Measurements from ENCODE around the gene ST14.

The ST14 gene

DNA sequence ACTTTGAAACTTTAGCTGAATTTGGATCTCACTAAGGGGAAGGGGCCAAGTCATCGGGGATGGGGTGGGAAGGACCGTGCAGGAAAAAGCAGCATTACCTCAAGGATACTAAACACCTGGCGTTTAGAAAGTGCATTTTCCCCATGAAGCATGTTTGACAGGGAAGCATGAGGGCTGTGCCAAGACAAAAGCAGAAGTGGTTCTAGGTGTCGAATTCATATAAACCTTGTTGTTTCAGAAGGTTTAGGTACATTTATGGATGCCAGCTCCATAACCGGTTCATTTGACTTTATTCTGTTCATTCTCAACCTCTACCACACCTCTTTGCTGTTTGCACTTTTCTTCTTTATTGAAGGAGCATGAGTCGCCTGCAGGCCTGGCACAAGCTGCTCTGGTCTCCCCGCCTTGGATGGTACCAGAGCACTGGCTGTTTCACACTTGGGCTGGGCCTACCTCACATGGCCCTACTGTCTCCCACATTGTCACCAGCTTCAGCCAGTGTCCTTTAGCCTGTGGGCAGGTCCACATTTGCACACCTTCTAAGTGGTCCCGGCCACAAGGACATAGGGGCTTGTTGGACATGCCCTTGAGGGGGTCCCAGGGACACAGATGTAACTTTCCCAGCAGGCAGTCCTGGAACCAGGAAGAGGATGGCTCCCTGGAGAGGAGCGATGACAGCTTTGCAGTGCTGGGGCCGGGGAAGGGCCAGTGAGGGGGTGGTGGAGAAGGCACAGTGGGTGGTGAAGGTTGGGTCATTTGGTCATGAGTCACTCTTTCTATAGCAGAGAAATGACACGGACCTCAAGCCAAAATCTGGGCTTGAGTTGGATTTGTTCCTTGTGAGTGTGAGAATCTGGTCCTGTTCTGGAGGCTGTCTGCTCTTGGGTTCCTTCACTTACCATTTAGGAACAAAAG lies 3.2 kb upstream of the ST14 start:
- no peak for TF ChIP-seq POLR2AphosphoS5 (IDR thresholded peaks at IDR 0.05; ENCODE audit: low read depth, low read length)
- TF ChIP-seq POLR2A (IDR thresholded peaks at IDR 0.05; ENCODE audit: low read depth, low read length), result no peak
- TF ChIP-seq TAF1 (IDR thresholded peaks at IDR 0.05; ENCODE audit: borderline replicate concordance, low read depth, low read length), result no peak
- no peak for FAIRE-seq
- no peak for DNase-seq (ENCODE audit: insufficient read length)

DNA sequence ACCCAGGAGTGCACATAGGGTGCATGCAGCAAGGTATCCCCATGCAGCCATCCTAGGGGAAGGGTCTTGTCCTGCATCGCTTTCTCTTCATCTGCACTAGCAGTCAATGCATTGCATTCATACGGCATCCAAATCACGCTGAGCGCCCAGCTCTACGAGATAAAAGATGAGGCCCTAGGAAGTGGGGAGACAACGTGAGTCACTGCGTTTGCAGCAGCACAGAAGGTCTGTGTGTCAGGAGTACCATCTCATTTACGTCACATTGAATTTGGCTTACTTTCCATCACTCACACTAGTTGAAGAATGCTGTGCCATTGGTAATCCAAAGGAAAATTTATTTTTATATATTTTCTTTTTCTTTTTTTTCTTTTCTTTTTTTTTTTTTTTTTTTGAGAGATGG lies 2.5 kb upstream of the ST14 start:
- TF ChIP-seq POLR2A (IDR thresholded peaks at IDR 0.05; ENCODE audit: low read depth, low read length) (no peak), TAF1 (IDR thresholded peaks at IDR 0.05; ENCODE audit: borderline replicate concordance, low read depth, low read length) (no peak), POLR2AphosphoS5 (IDR thresholded peaks at IDR 0.05; ENCODE audit: low read depth, low read length) (no peak)
- no peak for DNase-seq (ENCODE audit: insufficient read length)
- FAIRE-seq, result no peak

DNA sequence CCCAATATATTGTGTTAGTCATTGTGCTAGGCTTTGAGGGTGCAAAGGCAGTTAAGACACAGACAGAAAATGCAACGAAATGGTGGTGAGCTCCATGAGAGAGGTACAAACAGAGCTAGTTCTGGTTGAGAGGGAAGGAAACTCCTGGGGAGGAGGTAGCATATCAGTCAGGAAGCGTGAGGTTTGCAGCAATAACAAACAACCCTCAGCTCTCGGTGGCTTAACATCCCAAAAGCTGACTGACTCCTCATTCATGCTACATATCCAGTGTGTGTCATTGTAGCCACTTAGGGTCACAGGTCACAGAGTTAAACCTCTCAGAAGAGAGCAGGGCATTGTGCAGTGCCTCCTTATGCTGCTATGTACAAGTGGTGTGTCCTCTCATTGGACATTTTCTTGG lies 1.7 kb upstream of the ST14 start:
- DNase-seq (ENCODE audit: insufficient read length), result no peak
- TF ChIP-seq POLR2AphosphoS5 (IDR thresholded peaks at IDR 0.05; ENCODE audit: low read depth, low read length), result no peak
- no peak for TF ChIP-seq TAF1 (IDR thresholded peaks at IDR 0.05; ENCODE audit: borderline replicate concordance, low read depth, low read length)
- no peak for TF ChIP-seq POLR2A (IDR thresholded peaks at IDR 0.05; ENCODE audit: low read depth, low read length)
- FAIRE-seq, result no peak

DNA sequence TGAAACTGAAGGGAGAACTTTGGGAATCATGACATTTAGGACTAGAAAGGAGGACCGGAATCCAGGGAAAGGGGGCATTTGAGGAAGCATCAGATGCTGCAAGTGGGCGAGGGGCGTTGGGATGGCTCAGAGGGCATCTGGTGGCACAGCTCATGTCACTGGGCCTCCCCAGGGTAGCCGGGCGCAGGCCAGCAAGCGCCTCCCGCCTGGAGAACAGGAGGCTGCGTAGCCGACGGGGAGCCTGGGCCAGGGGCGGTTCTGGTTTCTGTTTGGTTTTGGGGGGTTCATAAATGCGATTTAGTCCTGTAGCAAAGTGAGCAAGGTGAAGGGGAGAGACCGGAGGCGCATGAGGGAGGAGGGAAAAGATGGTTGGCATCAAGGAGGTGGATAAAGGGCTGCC lies 443 bp upstream of the ST14 start:
- DNase-seq (ENCODE audit: insufficient read length) (no peak), FAIRE-seq (no peak)
- no peak for TF ChIP-seq TAF1 (IDR thresholded peaks at IDR 0.05; ENCODE audit: borderline replicate concordance, low read depth, low read length)
- no peak for TF ChIP-seq POLR2AphosphoS5 (IDR thresholded peaks at IDR 0.05; ENCODE audit: low read depth, low read length)
- TF ChIP-seq POLR2A (IDR thresholded peaks at IDR 0.05; ENCODE audit: low read depth, low read length), result no peak

DNA sequence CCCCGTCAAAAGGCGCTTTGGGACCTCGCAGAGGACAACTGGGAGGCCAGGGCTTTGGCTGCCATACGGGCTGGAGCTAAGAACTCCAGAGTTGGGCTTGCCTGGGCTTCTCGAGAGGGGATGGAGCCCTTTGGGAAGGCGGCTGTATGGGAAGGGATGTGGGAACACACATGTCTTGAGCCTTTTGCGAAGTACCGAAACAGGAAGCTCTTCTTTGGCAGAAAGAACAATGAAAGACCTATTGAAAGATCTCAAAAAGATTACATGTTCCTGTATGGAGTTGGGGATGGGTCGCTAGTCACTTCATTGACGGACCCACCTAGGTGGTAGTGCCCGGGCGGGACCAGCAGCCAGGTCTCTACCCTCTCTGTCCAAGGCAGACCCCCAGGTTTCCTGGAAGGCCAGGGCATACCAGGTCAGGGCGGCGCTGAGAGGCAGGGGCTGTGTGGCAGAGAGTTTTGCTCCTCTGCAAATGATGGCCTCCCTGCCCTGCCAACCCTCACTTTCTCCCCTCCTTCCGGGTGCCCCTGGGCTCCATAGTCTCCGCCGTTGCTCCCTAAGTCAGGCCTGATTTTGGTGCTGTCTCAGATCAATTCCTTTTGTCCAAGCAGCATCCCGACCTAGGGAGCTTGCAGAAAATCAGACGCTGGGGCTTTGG lies 1.0 kb downstream of the ST14 start:
- FAIRE-seq, result no peak
- no peak for TF ChIP-seq TAF1 (IDR thresholded peaks at IDR 0.05; ENCODE audit: borderline replicate concordance, low read depth, low read length)
- TF ChIP-seq POLR2AphosphoS5 (IDR thresholded peaks at IDR 0.05; ENCODE audit: low read depth, low read length), result no peak
- TF ChIP-seq POLR2A (IDR thresholded peaks at IDR 0.05; ENCODE audit: low read depth, low read length), result no peak
- no peak for DNase-seq (ENCODE audit: insufficient read length)

DNA sequence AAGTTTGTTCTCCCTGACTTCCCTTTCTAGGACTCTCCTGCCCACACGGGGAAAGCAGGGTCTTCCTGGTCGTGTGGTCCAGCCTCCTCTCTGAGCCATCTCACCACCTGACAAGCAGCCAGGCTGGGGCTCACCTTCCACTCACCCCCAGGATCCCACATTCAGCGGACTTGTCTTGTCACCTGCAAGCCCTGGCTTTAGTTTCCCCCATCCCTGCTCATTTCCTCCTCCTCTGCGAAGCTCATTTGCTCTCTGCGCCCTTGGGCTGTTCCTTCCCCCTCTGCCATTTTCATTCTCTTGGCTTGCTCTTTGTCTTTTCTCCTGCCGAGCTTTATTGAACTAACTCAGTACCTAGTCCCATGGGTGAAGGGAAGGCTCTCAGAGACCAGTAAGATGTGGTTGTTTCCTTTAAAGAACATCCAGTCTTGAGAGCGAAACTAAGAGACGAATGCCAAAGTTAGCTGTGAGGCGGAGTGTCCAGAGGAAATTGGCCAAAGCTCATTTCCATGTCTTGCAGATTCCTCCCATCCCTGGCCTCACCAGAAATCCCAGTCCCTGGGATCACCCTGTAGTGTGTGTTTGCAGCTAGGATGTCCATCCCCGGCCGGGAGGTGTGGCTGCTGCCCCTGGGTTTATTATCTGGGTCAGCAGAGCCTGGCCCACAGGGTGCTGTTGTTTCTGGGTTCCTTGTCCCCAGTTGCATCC lies 2.0 kb downstream of the ST14 start:
- DNase-seq (ENCODE audit: insufficient read length), result no peak
- no peak for FAIRE-seq
- TF ChIP-seq POLR2AphosphoS5 (IDR thresholded peaks at IDR 0.05; ENCODE audit: low read depth, low read length), result no peak
- no peak for TF ChIP-seq POLR2A (IDR thresholded peaks at IDR 0.05; ENCODE audit: low read depth, low read length)
- TF ChIP-seq TAF1 (IDR thresholded peaks at IDR 0.05; ENCODE audit: borderline replicate concordance, low read depth, low read length), result no peak

DNA sequence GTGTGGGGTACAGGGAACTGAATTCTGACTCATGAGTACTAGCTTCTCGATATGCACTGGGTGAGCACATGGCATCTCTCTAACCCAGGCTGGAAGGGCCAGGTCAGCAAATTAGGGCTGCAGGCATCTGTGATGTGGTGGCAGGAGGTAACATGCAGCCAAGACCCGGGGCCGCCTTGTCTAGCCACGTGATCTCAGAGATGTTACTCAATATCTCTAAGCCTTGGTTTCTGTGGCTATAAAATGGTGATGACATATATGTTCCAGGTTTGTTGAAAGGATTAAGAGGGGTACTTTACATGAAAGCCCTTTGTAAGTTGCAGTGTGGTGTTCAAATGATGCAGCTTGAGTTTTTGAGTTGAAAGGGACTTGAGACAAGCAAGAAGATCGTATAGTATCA lies 3.2 kb downstream of the ST14 start:
- DNase-seq (ENCODE audit: insufficient read length) (no peak), FAIRE-seq (no peak)
- TF ChIP-seq TAF1 (IDR thresholded peaks at IDR 0.05; ENCODE audit: borderline replicate concordance, low read depth, low read length), result no peak
- TF ChIP-seq POLR2A (IDR thresholded peaks at IDR 0.05; ENCODE audit: low read depth, low read length), result no peak
- no peak for TF ChIP-seq POLR2AphosphoS5 (IDR thresholded peaks at IDR 0.05; ENCODE audit: low read depth, low read length)

DNA sequence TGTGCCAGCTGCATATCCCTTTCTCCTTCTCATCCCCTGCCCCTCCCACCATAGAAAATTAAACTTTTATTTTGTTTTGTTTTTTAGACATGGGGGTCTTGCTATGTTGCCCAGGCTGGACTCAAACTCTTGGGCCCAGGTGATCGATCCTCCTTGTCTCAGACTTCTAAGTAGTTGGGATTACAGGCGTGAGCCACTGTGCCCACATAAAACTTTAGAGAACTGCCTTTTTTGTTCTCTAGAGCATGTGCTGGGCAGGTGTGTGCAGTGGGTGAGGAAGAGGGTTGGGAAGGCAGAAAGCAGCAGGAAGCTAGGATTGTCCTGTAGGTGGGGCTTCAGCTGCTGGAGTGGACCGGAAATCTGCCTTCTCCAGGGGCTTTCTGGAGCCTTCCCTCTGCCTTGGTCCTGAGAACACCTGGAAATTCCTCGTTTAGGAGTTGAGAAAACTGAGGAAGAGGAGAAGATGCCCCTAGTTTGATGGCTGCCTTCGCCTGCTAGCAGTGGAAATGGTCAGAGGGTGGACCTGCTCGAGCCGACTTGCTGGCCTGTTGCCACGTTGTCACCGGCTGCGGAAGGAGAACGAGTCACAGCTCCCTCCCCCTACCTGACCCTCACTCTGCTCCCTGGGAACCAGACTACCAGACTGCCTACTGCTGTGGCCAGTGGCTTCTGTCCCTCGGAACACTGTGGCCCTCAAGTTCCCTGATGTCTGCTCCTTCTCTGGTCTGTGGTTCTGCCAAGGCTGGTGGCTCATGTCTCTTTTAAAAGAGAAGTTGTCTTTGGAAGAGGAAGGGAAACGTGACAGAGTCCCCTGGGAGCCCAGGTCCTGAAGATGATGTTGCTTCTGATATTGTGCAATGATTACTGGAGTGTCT lies 4.0 kb downstream of the ST14 start:
- no peak for TF ChIP-seq POLR2AphosphoS5 (IDR thresholded peaks at IDR 0.05; ENCODE audit: low read depth, low read length)
- FAIRE-seq (no peak), DNase-seq (ENCODE audit: insufficient read length) (no peak)

DNA sequence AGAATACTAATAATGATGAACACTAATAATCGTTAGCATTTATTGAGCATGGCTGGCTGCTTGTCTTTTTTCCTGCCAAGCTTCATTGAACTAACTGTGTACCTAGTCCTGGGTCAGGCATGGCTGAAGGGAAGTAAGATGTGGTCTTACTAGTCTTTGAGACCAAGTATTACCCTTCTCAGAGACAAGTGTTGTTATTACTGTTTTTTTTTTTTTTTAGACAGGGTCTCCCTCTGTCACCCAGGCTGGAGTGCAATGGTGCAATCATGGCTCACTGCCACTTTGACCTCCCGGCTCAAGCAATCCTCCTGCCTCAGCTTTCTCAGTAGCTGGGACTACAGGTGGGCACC lies 4.6 kb downstream of the ST14 start:
- TF ChIP-seq POLR2A (IDR thresholded peaks at IDR 0.05; ENCODE audit: low read depth, low read length), result no peak
- no peak for TF ChIP-seq TAF1 (IDR thresholded peaks at IDR 0.05; ENCODE audit: borderline replicate concordance, low read depth, low read length)
- TF ChIP-seq POLR2AphosphoS5 (IDR thresholded peaks at IDR 0.05; ENCODE audit: low read depth, low read length), result no peak
- DNase-seq (ENCODE audit: insufficient read length) (no peak), FAIRE-seq (no peak)

DNA sequence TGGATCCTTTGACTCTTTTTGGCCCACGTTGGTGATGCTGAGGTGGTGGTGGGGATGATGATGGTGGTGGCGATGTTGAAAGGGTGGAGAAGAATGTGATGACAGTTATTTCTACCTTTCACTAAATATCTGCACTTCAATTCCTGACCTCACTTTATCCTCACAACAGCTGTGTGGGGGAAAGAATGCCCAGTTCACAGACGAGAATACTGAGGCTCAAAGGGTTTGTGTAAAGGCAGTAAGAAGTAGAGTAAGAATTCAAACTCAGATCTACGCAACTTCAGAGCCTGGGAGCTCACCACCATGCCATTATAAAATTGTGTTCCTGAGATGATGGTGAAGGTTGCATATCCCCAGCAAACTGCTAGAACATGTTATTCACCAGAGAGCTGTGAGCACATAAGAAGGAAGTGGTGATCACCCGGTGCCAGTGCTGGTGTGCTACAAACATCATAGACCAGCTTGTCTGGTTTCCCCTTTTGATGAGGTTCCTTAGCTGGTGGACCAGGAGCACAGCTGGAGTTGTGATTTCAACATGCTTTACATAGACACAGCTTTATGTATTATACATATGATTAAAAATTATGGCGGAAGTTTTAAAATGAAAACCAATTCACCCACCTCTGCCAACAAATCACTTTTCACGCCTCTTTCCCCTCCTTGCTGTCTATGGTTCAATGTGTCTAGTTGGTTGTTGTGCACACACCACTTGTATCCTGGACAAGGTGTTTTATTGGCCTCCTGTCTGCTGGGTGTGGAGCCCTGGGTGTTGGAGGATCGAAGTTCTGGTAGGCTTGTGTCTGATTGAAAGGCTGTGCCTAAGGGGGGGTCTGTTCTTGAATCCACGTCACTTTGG lies 6.2 kb downstream of the ST14 start:
- TF ChIP-seq TAF1 (IDR thresholded peaks at IDR 0.05; ENCODE audit: borderline replicate concordance, low read depth, low read length) (no peak), POLR2AphosphoS5 (IDR thresholded peaks at IDR 0.05; ENCODE audit: low read depth, low read length) (no peak), POLR2A (IDR thresholded peaks at IDR 0.05; ENCODE audit: low read depth, low read length) (no peak)
- no peak for DNase-seq (ENCODE audit: insufficient read length)
- peak; percentile 36 for FAIRE-seq
